GM23338 (cell line): ENCODE results near the gene KIF25.

Source experiments
- CREB1 ChIP-seq: fragments of 250-450 bp; sonication (Bioruptor Pico); IDR thresholded peaks from 2 replicates; pipeline ENCODE4 v1.5.0; 2020; ENCODE audit warnings: low read depth, mild to moderate bottlenecking, moderate library complexity
- CTCF ChIP-seq, 2 experiments: fragments of 200-600 bp in 1 of 2; sonication (generic) in 1 of 2; conservative IDR thresholded peaks; 2 replicates each; pipeline versions ENCODE4 v1.5.1 to v1.6.1; 2016 to 2017; ENCODE audit warnings: antibody characterized with exemption in 2 of 2, low read depth in 2 of 2, mild to moderate bottlenecking in 2 of 2, moderate library complexity in 1 of 2
- EZH2 ChIP-seq: fragments of 200-600 bp; sonication (generic); IDR thresholded peaks from one replicate; pipeline ENCODE4 v1.8.0; 2017; ENCODE audit warnings: antibody characterized with exemption, mild to moderate bottlenecking, low read depth; ENCODE audit not compliant: unreplicated experiment
- EZH2phosphoT487 ChIP-seq: fragments of 200-600 bp; sonication (generic); IDR thresholded peaks from one replicate; pipeline ENCODE4 v1.8.1; 2018; ENCODE audit warnings: antibody characterized with exemption; ENCODE audit not compliant: unreplicated experiment
- JUNB ChIP-seq: IDR thresholded peaks from one replicate; pipeline ENCODE4 v1.6.1; 2016; ENCODE audit warnings: antibody characterized with exemption; ENCODE audit not compliant: unreplicated experiment
- POLR2AphosphoS5 ChIP-seq: IDR thresholded peaks from 2 replicates; pipeline ENCODE4 v1.6.1; 2016; ENCODE audit warnings: antibody characterized with exemption, low read depth
- STAT1 ChIP-seq: IDR thresholded peaks from one replicate; pipeline ENCODE4 v1.6.1; 2016; ENCODE audit warnings: antibody characterized with exemption; ENCODE audit not compliant: unreplicated experiment
- ZNF114 ChIP-seq: fragments of 250-450 bp; sonication (Bioruptor Pico); IDR thresholded peaks from 2 replicates; pipeline ENCODE4 v1.5.0; 2020; ENCODE audit warnings: mild to moderate bottlenecking, moderate library complexity
- ZNF331 ChIP-seq: fragments of 250-450 bp; sonication (Bioruptor Pico); IDR thresholded peaks from 2 replicates; pipeline ENCODE4 v1.5.0; 2020; ENCODE audit warnings: low read depth, mild to moderate bottlenecking, moderate library complexity
- TF ChIP-seq, protein P1 (sequence below): IDR thresholded peaks from one replicate; pipeline ENCODE4 v1.6.1; 2018; ENCODE audit warnings: antibody characterized with exemption; ENCODE audit not compliant: unreplicated experiment
- TF ChIP-seq, protein P2 (sequence below): fragments of 250-450 bp; sonication (Bioruptor Pico); IDR thresholded peaks from 2 replicates; pipeline ENCODE4 v1.5.0; 2020; ENCODE audit warnings: mild to moderate bottlenecking, moderate library complexity

DNA sequence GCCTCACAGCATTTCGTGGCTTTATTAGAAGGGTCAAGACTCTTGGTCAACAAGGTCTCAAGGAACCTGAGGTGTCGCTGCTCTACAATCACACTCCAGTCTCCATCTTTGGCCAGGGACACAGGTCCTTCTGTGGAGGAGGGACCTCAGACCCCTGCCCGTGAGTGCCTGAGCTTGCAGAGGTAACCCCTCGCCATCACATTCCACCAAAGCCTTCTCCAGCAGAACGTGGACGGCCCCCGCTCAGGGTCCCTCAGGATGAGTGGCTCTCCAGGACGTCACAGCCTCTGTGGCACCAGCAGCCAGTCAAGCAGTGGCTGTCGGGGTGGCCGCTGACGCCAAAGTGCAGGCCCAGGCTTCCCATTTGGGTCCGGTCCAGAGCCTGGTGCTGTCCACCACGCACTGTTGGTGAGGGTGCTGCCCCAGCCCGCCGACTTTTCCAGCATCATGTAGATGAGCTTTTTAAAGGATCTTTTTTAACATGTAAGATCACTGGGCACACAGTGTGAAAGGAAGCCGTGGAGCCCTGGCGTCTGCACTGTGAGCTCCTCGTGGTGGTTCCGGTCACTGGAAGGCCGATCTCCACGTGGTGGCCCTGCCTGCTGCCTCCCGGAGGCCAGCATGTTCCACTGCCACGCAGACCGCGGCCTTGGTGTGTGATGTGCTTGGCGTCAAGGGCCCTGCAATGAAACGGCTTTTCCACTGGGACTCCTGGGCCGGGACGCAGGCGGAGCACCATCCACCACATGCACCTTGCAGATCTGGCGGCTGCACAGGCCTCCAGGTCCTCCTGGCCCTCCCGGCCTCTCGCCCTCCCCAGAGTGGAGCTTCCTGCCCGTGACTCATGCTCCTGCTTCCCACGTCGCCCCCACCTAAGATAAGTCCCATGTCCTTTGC lies 8.3 kb upstream of the KIF25 start:
- no peak for TF ChIP-seq POLR2AphosphoS5
- TF ChIP-seq CTCF (conservative IDR thresholded peaks at IDR 0.05; ENCODE audit: low read depth in 2 of 2) = no peak
- no peak for TF ChIP-seq EZH2
- TF ChIP-seq, protein P1, sequence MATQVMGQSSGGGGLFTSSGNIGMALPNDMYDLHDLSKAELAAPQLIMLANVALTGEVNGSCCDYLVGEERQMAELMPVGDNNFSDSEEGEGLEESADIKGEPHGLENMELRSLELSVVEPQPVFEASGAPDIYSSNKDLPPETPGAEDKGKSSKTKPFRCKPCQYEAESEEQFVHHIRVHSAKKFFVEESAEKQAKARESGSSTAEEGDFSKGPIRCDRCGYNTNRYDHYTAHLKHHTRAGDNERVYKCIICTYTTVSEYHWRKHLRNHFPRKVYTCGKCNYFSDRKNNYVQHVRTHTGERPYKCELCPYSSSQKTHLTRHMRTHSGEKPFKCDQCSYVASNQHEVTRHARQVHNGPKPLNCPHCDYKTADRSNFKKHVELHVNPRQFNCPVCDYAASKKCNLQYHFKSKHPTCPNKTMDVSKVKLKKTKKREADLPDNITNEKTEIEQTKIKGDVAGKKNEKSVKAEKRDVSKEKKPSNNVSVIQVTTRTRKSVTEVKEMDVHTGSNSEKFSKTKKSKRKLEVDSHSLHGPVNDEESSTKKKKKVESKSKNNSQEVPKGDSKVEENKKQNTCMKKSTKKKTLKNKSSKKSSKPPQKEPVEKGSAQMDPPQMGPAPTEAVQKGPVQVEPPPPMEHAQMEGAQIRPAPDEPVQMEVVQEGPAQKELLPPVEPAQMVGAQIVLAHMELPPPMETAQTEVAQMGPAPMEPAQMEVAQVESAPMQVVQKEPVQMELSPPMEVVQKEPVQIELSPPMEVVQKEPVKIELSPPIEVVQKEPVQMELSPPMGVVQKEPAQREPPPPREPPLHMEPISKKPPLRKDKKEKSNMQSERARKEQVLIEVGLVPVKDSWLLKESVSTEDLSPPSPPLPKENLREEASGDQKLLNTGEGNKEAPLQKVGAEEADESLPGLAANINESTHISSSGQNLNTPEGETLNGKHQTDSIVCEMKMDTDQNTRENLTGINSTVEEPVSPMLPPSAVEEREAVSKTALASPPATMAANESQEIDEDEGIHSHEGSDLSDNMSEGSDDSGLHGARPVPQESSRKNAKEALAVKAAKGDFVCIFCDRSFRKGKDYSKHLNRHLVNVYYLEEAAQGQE = no peak
- TF ChIP-seq ZNF331 = no peak
- TF ChIP-seq STAT1 = no peak
- no peak for TF ChIP-seq CREB1 (CRISPR knock-in tag)
- no peak for TF ChIP-seq EZH2phosphoT487
- no peak for TF ChIP-seq JUNB
- no peak for TF ChIP-seq ZNF114 (CRISPR knock-in tag)
- TF ChIP-seq, protein P2, sequence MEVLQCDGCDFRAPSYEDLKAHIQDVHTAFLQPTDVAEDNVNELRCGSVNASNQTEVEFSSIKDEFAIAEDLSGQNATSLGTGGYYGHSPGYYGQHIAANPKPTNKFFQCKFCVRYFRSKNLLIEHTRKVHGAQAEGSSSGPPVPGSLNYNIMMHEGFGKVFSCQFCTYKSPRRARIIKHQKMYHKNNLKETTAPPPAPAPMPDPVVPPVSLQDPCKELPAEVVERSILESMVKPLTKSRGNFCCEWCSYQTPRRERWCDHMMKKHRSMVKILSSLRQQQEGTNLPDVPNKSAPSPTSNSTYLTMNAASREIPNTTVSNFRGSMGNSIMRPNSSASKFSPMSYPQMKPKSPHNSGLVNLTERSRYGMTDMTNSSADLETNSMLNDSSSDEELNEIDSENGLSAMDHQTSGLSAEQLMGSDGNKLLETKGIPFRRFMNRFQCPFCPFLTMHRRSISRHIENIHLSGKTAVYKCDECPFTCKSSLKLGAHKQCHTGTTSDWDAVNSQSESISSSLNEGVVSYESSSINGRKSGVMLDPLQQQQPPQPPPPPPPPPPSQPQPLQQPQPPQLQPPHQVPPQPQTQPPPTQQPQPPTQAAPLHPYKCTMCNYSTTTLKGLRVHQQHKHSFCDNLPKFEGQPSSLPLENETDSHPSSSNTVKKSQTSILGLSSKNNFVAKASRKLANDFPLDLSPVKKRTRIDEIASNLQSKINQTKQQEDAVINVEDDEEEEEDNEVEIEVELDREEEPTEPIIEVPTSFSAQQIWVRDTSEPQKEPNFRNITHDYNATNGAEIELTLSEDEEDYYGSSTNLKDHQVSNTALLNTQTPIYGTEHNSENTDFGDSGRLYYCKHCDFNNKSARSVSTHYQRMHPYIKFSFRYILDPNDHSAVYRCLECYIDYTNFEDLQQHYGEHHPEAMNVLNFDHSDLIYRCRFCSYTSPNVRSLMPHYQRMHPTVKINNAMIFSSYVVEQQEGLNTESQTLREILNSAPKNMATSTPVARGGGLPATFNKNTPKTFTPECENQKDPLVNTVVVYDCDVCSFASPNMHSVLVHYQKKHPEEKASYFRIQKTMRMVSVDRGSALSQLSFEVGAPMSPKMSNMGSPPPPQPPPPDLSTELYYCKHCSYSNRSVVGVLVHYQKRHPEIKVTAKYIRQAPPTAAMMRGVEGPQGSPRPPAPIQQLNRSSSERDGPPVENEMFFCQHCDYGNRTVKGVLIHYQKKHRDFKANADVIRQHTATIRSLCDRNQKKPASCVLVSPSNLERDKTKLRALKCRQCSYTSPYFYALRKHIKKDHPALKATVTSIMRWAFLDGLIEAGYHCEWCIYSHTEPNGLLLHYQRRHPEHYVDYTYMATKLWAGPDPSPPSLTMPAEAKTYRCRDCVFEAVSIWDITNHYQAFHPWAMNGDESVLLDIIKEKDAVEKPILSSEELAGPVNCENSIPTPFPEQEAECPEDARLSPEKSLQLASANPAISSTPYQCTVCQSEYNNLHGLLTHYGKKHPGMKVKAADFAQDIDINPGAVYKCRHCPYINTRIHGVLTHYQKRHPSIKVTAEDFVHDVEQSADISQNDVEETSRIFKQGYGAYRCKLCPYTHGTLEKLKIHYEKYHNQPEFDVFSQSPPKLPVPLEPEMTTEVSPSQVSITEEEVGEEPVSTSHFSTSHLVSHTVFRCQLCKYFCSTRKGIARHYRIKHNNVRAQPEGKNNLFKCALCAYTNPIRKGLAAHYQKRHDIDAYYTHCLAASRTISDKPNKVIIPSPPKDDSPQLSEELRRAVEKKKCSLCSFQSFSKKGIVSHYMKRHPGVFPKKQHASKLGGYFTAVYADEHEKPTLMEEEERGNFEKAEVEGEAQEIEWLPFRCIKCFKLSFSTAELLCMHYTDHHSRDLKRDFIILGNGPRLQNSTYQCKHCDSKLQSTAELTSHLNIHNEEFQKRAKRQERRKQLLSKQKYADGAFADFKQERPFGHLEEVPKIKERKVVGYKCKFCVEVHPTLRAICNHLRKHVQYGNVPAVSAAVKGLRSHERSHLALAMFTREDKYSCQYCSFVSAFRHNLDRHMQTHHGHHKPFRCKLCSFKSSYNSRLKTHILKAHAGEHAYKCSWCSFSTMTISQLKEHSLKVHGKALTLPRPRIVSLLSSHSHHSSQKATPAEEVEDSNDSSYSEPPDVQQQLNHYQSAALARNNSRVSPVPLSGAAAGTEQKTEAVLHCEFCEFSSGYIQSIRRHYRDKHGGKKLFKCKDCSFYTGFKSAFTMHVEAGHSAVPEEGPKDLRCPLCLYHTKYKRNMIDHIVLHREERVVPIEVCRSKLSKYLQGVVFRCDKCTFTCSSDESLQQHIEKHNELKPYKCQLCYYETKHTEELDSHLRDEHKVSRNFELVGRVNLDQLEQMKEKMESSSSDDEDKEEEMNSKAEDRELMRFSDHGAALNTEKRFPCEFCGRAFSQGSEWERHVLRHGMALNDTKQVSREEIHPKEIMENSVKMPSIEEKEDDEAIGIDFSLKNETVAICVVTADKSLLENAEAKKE (CRISPR knock-in tag) = no peak
